DOHH2 (cell line): Measurements from ENCODE around the gene SYCP2.

ENCODE experiments used
- H3F3A ChIP-seq: fragments of 200-600 bp; sonication (generic), shearing (Covaris generic); 2 replicates; pipeline ENCODE4 v1.6.0; 2016; ENCODE audit warnings: antibody characterized with exemption, mild to moderate bottlenecking; ENCODE audit not compliant: control insufficient read depth, insufficient read depth
- H3K27ac ChIP-seq: fragments of 200-600 bp; sonication (generic); 2 replicates; pipeline ENCODE4 v1.5.1; 2014; ENCODE audit warnings: low read depth, mild to moderate bottlenecking, low read length, moderate library complexity
- H3K27me3 ChIP-seq: fragments of 200-600 bp; sonication (generic); 2 replicates; pipeline ENCODE4 v1.6.1; 2014; ENCODE audit warnings: mild to moderate bottlenecking, low read length, mixed read lengths; ENCODE audit not compliant: control insufficient read depth
- H3K36me3 ChIP-seq: fragments of 200-600 bp; sonication (generic); 2 replicates; pipeline ENCODE4 v1.6.1; 2014; ENCODE audit warnings: mild to moderate bottlenecking, low read length, moderate library complexity, mixed read lengths; ENCODE audit not compliant: control insufficient read depth
- H3K4me1 ChIP-seq: fragments of 200-600 bp; sonication (generic); 2 replicates; pipeline ENCODE4 v1.6.1; 2014; ENCODE audit warnings: mild to moderate bottlenecking, low read length, mixed read lengths; ENCODE audit not compliant: control insufficient read depth
- H3K4me2 ChIP-seq: fragments of 200-600 bp; sonication (generic); 2 replicates; pipeline ENCODE4 v1.6.0; 2014; ENCODE audit warnings: mild to moderate bottlenecking, low read length, moderate library complexity
- H3K4me3 ChIP-seq: fragments of 200-600 bp; sonication (generic); 2 replicates; pipeline ENCODE4 v1.5.1; 2014; ENCODE audit warnings: mild to moderate bottlenecking, low read length, mixed read lengths
- H3K79me2 ChIP-seq: fragments of 200-600 bp; sonication (generic); 2 replicates; pipeline ENCODE4 v1.6.1; 2014; ENCODE audit warnings: mild to moderate bottlenecking, low read length, mixed read lengths; ENCODE audit not compliant: control insufficient read depth
- H3K9me2 ChIP-seq: fragments of 200-600 bp; sonication (generic); replicated peaks from 2 replicates; pipeline ENCODE4 v1.6.1; 2014; ENCODE audit warnings: mild to moderate bottlenecking, low read length, mixed read lengths; ENCODE audit not compliant: control insufficient read depth
- H3K9me3 ChIP-seq: fragments of 200-600 bp; sonication (generic); 2 replicates; pipeline ENCODE4 v1.6.1; 2014; ENCODE audit warnings: antibody characterized with exemption, low read length, mixed read lengths; ENCODE audit not compliant: control insufficient read depth, insufficient read depth
- H4K20me1 ChIP-seq: fragments of 200-600 bp; sonication (generic); 2 replicates; pipeline ENCODE4 v1.6.0; 2014; ENCODE audit warnings: low read depth, mild to moderate bottlenecking, antibody characterized with exemption, low read length, moderate library complexity; ENCODE audit not compliant: control insufficient read depth, insufficient read depth
- CTCF ChIP-seq: fragments of 200-600 bp; sonication (generic); IDR thresholded peaks from one replicate; pipeline ENCODE4 v1.5.1; 2014; ENCODE audit warnings: antibody characterized with exemption, mild to moderate bottlenecking, low read depth, low read length; ENCODE audit not compliant: poor library complexity, severe bottlenecking
- EZH2phosphoT487 ChIP-seq: fragments of 200-600 bp; sonication (generic); IDR thresholded peaks from 2 replicates; pipeline ENCODE4 v1.6.1; 2017; ENCODE audit warnings: borderline replicate concordance, mild to moderate bottlenecking, antibody characterized with exemption, low read length, moderate library complexity, mixed read lengths

SYCP2 gene

GRCh38 chr20:59866338-59866737 is 67.1 kb downstream of the SYCP2 start:
- no peaks in the 10 kb centered on the region for H4K20me1 ChIP-seq
- no peak overlapping the region for H3K4me2 ChIP-seq
- H3F3A ChIP-seq = no peaks in the 10 kb centered on the region
- no peak overlapping the region for H3K4me3 ChIP-seq
- no peaks in the 10 kb centered on the region for H3K4me1 ChIP-seq
- no peaks in the 10 kb centered on the region for H3K9me2 ChIP-seq
- TF ChIP-seq EZH2phosphoT487 (no peak), CTCF (no peak)
- H3K36me3 ChIP-seq = no peaks in the 10 kb centered on the region
- peaks cover 5% of the 10 kb centered on the region for H3K27me3 ChIP-seq
- H3K9me3 ChIP-seq = no peaks in the 10 kb centered on the region
- H3K79me2 ChIP-seq = no peaks in the 10 kb centered on the region
- H3K27ac ChIP-seq = no peak overlapping the region

- Histone ChIP-seq H3K9me2 (no peaks in the 10 kb centered on the region), H3K27ac (no peak overlapping the region), H3K27me3 (peaks cover 5% of the 10 kb centered on the region), H4K20me1 (no peaks in the 10 kb centered on the region), H3K4me3 (no peak overlapping the region), H3K4me1 (no peaks in the 10 kb centered on the region), H3F3A (no peaks in the 10 kb centered on the region), H3K4me2 (no peak overlapping the region), H3K79me2 (no peaks in the 10 kb centered on the region), H3K36me3 (no peaks in the 10 kb centered on the region), H3K9me3 (no peaks in the 10 kb centered on the region)
- TF ChIP-seq EZH2phosphoT487 = no peak
- TF ChIP-seq CTCF = no peak
Observed at GRCh38 chr20:59864726-59865125, 68.7 kb downstream of the SYCP2 start.

- Histone ChIP-seq H3F3A (no peaks in the 10 kb centered on the region), H4K20me1 (no peaks in the 10 kb centered on the region), H3K4me1 (no peaks in the 10 kb centered on the region), H3K9me3 (no peaks in the 10 kb centered on the region), H3K9me2 (no peaks in the 10 kb centered on the region), H3K4me3 (no peak overlapping the region), H3K4me2 (no peak overlapping the region), H3K27me3 (peaks cover 5% of the 10 kb centered on the region), H3K79me2 (no peaks in the 10 kb centered on the region), H3K27ac (no peak overlapping the region), H3K36me3 (no peaks in the 10 kb centered on the region)
- TF ChIP-seq CTCF = no peak
Observed at GRCh38 chr20:59863058-59863457, 70.4 kb downstream of the SYCP2 start.

- no peaks in the 10 kb centered on the region for H3K4me1 ChIP-seq
- no peaks in the 10 kb centered on the region for H4K20me1 ChIP-seq
- no peaks in the 10 kb centered on the region for H3K9me2 ChIP-seq
- H3K4me3 ChIP-seq = no peak overlapping the region
- no peaks in the 10 kb centered on the region for H3K36me3 ChIP-seq
- no peaks in the 10 kb centered on the region for H3K9me3 ChIP-seq
- H3K27me3 ChIP-seq = peaks cover 5% of the 10 kb centered on the region
- no peaks in the 10 kb centered on the region for H3F3A ChIP-seq
- no peaks in the 10 kb centered on the region for H3K79me2 ChIP-seq
- H3K27ac ChIP-seq = no peak overlapping the region
- TF ChIP-seq CTCF (no peak), EZH2phosphoT487 (no peak)
- H3K4me2 ChIP-seq = no peak overlapping the region
Observed at GRCh38 chr20:59861401-59861800, 72.0 kb downstream of the SYCP2 start.
